Measurements from ENCODE around the gene WDR1. TPM values are rescaled to one million over a fixed set of nuclear protein-coding genes. Genes with fewer than 3 reads are reported as not detected.

Gene WDR1
- total RNA-seq, 3 donors from 2014 or later (not counting 1 experiment from before 2014, with no cell fraction given): 411 to 477 (median 468) TPM

DNA sequence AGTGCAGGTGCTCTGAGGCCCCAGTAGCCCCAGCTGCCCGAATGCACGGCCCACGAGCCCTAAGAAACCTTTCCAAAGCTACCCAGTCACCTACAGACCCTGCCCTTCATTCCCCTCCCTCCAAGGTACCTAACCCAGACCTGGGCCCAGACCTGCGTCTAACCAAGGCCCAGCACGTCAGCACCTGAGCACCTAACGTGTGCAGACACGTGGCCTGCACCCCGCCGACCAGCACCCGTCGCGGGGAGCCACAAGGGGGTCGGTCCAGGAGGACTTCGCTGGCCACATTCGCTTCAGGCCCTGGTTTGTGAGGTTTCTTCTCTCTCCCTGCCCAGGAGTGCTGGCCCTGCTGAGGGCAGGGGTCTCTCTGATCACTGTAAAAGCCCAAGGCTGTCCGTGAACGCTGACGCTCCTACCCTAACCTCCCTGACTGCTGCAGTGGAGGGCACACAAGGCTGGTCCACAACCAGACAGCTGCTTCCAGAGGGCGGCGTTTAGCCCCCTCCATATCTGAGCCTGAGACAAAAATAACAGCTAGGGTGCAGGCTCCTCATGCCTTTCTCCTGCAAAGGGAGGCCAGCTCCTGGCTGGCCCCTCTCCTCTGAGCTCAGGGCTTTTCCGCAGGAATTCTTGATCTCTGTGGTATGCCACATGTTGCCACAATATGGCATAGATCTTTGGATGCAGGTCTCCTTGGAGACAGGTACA lies 31.8 kb downstream of the WDR1 start:
- Mint-ChIP-seq H3K27ac (peak overlapping the region; percentile 48 to 54), H3K36me3 (no peaks in the 10 kb centered on the region)

DNA sequence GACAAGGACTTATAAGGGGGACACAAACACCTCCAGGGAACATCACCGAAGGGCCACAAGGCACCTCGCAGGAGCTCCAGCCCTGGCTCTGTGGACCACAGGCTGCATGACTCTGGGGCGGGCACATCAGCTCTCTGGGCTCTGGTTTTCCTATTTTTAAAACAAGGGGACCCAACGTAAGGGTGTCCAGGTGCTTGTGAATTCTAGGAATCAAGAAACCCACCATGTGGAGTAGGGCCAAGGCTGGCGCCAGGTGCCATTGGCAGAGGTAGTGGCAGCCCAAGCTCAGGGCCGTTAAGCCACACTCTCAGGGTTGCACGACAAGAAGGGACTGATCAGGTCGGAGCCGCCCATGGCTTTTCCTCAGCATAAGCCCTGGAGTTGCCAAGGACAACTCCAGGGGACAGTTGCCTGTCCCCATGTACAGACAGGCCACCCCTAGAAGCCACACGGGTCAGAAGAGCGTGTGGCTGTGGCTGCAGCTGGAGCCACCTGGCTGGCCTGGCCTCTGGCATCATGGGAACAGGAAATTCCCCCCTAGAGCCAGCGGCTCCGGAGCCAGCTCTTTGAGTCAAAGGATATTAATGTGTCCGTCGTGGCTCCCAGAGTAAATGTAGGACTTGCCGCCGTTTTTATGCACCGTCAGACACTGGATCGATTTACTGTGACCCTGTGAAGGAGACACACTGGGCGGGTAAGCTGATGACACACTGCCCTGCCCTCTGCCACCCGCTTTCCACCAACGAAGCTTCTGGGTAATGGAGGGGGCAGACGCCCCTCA lies 32.5 kb downstream of the WDR1 start:
- Histone ChIP-seq H3K9me3 (ENCODE audit: control insufficient read depth, insufficient read depth, low read length) (no peaks in the 10 kb centered on the region), H3K4me1 (ENCODE audit: control insufficient read depth, insufficient read depth, low read length) (peaks cover 3% of the 10 kb centered on the region), H3K4me3 (ENCODE audit: low read length) (no peak overlapping the region), H3K27ac (ENCODE audit: low read length) (no peak overlapping the region), H3K36me3 (ENCODE audit: control insufficient read depth, insufficient read depth, low read length) (peaks cover 97% of the 10 kb centered on the region), H3K27me3 (ENCODE audit: control insufficient read depth, insufficient read depth, low read length) (no peaks in the 10 kb centered on the region)
- Mint-ChIP-seq H3K27ac (no peak overlapping the region), H3K36me3 (no peaks in the 10 kb centered on the region), H3K27me3 (ENCODE audit: low read depth in 2 of 2) (no peaks in the 10 kb centered on the region), H3K4me3 (no peak overlapping the region), H3K9me3 (no peaks in the 10 kb centered on the region), H3K4me1 (peaks cover 0 to 22% of the 10 kb centered on the region in 2 donors)
- ATAC-seq: peak in 1 of 3 donors; percentile 19
- DNase-seq: peak in 1 of 2 donors; percentile 9
- 94% methylated on average over 23 of the region's 23 CpGs for WGBS (ENCODE audit: insufficient coverage)
- TF ChIP-seq, protein P1, sequence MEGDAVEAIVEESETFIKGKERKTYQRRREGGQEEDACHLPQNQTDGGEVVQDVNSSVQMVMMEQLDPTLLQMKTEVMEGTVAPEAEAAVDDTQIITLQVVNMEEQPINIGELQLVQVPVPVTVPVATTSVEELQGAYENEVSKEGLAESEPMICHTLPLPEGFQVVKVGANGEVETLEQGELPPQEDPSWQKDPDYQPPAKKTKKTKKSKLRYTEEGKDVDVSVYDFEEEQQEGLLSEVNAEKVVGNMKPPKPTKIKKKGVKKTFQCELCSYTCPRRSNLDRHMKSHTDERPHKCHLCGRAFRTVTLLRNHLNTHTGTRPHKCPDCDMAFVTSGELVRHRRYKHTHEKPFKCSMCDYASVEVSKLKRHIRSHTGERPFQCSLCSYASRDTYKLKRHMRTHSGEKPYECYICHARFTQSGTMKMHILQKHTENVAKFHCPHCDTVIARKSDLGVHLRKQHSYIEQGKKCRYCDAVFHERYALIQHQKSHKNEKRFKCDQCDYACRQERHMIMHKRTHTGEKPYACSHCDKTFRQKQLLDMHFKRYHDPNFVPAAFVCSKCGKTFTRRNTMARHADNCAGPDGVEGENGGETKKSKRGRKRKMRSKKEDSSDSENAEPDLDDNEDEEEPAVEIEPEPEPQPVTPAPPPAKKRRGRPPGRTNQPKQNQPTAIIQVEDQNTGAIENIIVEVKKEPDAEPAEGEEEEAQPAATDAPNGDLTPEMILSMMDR (IDR thresholded peaks at IDR 0.05): no peak
- intact Hi-C loops (cut with micrococcal nuclease): no loop called here

More for the DNA sequence above, 31.8 kb downstream of the WDR1 start:
- ATAC-seq: no peak
- H3K9me3 ChIP-seq (ENCODE audit: control insufficient read depth, insufficient read depth, low read length): no peaks in the 10 kb centered on the region
- TF ChIP-seq, protein P1 (IDR thresholded peaks at IDR 0.05): no peak
- H3K27me3 ChIP-seq (ENCODE audit: control insufficient read depth, insufficient read depth, low read length): no peaks in the 10 kb centered on the region
- no peak overlapping the region for H3K27ac ChIP-seq (ENCODE audit: low read length)
- H3K4me1 ChIP-seq (ENCODE audit: control insufficient read depth, insufficient read depth, low read length): no peaks in the 10 kb centered on the region
- WGBS (ENCODE audit: insufficient coverage): 94% methylated on average over 21 of the region's 21 CpGs
- no peaks in the 10 kb centered on the region for H3K9me3 Mint-ChIP-seq
- no peak overlapping the region for H3K4me3 Mint-ChIP-seq
- H3K4me1 Mint-ChIP-seq: peaks cover 0 to 17% of the 10 kb centered on the region in 2 donors
- H3K27me3 Mint-ChIP-seq (ENCODE audit: low read depth in 2 of 2): no peaks in the 10 kb centered on the region
- H3K4me3 ChIP-seq (ENCODE audit: low read length): no peak overlapping the region
- intact Hi-C loops (cut with micrococcal nuclease): no loop called here
- H3K36me3 ChIP-seq (ENCODE audit: control insufficient read depth, insufficient read depth, low read length): peaks cover 95% of the 10 kb centered on the region
- DNase-seq: peak in 1 of 2 donors; percentile 9

DNA sequence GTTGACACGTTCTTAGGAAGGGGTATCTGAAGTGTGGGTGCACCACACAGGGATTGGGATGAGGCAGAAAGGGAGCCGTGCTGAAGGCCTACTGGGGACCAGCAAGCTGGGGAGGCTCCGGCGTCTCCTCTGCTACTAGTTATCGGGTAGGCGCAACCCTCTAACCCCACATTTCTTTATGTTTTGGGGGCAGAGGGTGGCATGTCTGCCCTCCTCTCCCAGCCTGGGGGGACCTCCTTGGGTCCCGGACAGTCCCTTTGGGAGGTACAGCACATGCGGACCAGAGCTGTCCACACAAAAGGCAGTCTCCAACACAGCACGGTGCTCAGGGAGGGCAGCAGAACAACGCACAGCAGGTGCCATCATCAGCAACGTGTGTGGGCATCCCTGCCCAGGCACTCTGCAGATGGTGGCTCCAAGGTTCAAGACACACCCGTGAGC lies 33.2 kb downstream of the WDR1 start:
- Histone ChIP-seq H3K27me3 (ENCODE audit: control insufficient read depth, insufficient read depth, low read length) (no peaks in the 10 kb centered on the region), H3K36me3 (ENCODE audit: control insufficient read depth, insufficient read depth, low read length) (peaks cover 98% of the 10 kb centered on the region), H3K9me3 (ENCODE audit: control insufficient read depth, insufficient read depth, low read length) (no peaks in the 10 kb centered on the region), H3K4me1 (ENCODE audit: control insufficient read depth, insufficient read depth, low read length) (peaks cover 10% of the 10 kb centered on the region), H3K4me3 (ENCODE audit: low read length) (no peak overlapping the region), H3K27ac (ENCODE audit: low read length) (no peak overlapping the region)
- H3K4me1 Mint-ChIP-seq: peaks cover 0 to 27% of the 10 kb centered on the region in 2 donors
- ATAC-seq (no peak), DNase-seq (peak in 1 of 2 donors; percentile 3)
- intact Hi-C loops (cut with micrococcal nuclease): no loop called here
- H3K27ac Mint-ChIP-seq: no peak overlapping the region
- WGBS (ENCODE audit: insufficient coverage): 98% methylated on average over 8 of the region's 12 CpGs
- H3K4me3 Mint-ChIP-seq: no peak overlapping the region
- no peaks in the 10 kb centered on the region for H3K36me3 Mint-ChIP-seq
- H3K9me3 Mint-ChIP-seq: no peaks in the 10 kb centered on the region
- TF ChIP-seq, protein P1 (IDR thresholded peaks at IDR 0.05): no peak
- H3K27me3 Mint-ChIP-seq (ENCODE audit: low read depth in 2 of 2): no peaks in the 10 kb centered on the region

Measured in natural killer cell (primary cell).